GM18505 (cell line): ENCODE measurements around the gene ATP6V1G2.
"Not testable (repeated sequence)": the region's sequence is repeated elsewhere in the genome, so short reads cannot be mapped to it uniquely, and the experiment has no call there.

Experiments
- ATAC-seq: cut with Tn5 transposase; IDR thresholded peaks from one replicate; pipeline ENCODE4 v1.9.1; 2021; ENCODE audit not compliant: unreplicated experiment
- POLR2A ChIP-seq: IDR thresholded peaks from 4 replicates; pipeline ENCODE4 v1.6.1; 2011; ENCODE audit warnings: borderline replicate concordance; ENCODE audit not compliant: insufficient read depth, insufficient read length; ENCODE audit errors: extremely low read depth

The ATP6V1G2 gene

DNA sequence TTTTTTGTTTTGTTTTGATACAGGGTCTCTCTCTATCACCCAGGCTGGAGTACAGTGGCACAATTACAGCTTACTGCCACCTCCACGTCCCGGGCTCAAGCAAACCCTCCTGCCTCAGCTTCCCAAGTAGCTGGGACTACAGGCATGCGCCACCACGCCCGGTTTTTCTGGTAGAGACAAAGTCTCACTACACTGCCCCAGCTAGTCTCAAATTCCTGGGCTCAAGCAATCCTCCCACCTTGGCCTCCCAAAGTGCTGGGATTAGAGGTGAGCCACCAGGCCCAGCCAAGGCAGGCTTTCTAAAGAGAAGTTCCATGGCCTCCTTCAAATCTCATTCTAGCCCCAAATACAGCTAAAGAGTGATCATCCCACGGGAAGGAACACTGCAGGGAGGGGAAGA lies 12.4 kb downstream of the ATP6V1G2 start:
- no peak for ATAC-seq
- no peak for TF ChIP-seq POLR2A

DNA sequence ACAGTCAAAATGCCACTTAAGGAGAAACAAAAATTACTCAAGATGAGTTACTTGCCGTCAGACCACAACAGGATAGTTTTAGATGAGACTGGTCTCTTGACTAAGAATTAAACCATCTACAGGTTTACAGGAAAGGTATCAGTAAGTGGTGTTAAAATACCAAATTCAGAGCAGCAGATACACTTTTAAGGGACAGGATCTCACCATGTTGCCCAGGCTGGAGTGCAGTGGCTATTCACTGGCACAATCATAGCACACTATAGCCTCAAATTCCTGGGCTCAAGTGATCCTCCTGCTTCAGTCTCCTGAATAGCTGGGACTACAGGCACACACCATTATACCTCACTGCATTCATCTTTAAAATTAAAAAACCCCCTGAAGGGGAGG lies 13.0 kb downstream of the ATP6V1G2 start:
- ATAC-seq: no peak
- no peak for TF ChIP-seq POLR2A

DNA sequence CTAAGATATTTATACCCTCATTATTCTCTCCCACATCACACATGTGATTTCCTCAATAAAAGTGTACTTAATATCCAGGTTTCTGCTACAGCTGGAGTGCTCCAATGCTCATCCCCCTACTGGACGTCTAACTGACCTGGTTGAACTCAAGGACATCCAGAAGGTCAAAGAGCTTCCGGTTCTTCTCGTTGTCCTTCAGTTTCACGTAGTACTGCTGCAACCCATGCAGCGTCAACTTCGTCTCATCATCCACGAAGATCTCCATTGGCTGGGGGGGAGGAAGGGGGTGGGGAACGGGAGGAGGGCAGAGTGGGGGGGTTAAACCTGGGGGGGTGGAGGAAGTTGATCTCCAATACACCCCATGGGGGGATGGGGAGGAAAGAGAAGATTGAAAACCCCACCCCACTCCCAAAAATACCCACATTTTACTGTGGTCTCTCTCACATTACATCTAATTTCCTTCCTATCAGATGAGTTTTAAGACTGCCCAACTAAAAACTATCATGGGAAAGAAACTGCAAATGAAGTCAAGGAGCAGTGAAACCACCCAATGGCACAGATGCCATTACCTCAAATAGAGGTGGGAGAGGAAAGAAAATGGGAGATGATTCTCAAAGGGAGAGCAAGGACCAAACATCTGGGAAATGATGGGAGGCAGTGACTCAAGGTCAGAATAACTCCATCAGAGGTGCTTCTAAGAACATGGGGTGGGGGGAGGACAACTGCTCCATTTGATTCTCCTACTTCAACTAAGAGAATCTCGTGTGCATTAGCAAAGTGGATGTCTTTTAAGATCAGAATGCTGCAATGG lies 13.6 kb downstream of the ATP6V1G2 start:
- no peak for ATAC-seq
- TF ChIP-seq POLR2A: no peak

DNA sequence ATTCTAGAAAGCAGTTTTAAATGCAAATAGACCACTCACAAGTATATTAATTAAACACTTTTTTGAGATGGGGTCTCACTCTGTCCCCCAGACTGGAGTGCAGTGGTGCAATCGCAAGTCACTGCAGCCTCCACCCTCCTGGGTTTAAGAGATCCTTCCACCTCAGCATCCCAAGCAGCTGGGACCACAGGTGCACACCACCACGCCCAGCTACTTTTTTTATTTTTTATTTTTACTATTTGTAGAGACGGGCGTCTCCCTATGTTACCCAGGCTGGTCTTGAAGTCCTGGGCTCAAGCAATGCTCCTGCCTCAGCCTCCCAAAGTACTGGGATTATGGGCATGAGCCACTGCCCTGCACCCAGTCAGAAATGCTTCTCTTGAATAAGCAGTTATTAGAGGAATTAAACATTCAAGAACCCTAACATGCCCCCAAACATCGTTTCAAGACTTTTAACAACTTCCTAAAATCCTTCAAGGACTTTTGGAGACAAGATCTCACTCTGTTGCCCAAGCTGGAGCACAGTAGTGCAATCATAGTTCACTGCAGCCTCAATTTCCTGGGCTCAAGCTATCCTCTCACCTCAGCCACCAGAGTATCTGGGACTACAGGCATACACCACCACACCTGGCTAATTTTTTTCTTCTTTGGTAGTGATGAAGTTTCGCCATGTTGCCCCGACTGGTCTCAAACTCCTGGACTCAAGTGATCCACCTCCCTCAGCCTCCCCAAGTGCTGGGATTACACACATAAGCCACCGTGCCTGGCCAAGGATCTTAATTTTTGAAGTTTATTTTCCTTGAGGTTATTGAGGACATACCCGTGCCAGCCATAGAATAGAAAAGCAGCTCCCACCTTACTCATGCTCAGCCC lies 14.4 kb downstream of the ATP6V1G2 start:
- TF ChIP-seq POLR2A: peak; percentile 22
- no peak for ATAC-seq

DNA sequence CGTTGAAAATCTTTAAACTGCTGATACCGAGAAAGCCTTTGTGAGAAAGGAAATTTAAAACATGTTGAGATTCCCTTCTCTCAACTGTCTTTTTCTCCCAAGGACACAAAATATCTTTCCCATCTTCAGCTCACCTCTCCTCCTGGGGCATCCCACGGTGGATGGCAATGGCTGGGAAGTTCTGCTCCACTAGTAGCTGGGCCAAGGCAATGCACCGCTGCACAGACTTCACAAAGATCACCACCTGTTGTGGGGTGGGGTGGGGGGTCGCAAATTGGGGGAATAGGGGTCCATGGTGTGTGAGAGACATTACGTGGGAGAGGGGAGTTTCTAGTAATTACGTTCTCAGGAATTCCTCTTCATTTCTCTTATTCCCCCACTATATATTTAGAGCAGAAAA lies 15.2 kb downstream of the ATP6V1G2 start:
- no peak for ATAC-seq
- no peak for TF ChIP-seq POLR2A

DNA sequence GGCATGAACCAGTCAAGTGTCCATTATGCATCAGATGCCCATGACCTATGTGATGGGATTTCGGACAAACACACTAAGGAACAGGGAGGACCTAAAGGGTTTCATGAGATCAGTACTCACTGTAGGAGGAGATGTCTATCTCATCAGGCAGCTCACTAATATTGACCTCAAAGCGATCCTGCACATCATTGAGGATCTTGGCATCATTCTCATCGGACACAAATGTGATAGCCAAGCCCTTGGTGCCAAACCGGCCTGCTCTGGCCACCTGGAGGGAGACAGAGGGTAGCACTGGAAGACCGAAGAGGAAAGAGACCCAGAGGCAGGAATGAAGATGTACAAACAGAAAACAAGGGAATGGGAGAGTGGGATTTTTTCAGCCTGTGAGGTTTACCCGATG lies 15.7 kb downstream of the ATP6V1G2 start:
- no peak for TF ChIP-seq POLR2A
- no peak for ATAC-seq

DNA sequence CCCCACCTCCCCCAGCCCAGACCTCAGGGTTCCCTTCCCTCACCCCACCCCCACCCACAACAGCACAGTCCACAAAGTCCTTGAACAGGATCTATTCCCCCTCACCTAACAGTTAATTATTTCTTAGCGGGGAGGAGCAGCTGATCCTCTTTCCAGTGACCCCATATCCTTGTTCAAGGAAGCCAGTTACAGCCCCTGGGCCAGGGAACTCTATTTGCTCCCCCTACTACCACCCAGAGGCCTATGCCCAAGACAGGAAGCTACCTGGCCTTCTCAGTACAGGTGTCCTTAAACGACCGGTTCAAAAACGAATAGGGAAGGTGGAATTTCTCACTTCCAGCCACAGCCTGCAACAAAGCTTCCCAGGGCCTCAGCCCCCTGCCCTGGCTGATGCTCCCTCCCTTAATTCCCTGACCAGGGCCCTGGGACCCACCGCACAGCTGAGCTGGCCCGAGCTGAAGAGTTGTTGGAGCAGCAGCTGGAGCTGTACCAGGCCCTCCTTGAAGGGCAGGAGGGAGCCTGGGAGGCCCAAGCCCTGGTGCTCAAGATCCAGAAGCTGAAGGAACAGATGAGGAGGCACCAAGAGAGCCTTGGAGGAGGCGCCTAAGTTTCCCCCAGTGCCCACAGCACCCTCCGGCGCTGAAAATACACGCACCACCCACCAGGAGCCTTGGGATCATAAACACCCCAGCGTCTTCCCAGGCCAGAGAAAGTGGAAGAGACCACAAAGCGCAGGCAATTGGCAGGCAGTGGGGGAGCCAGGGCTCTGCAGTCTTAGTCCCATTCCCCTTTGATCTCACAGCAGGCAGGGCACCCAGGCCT lies 16.9 kb downstream of the ATP6V1G2 start:
- ATAC-seq: no peak
- peak; percentile 35 for TF ChIP-seq POLR2A

DNA sequence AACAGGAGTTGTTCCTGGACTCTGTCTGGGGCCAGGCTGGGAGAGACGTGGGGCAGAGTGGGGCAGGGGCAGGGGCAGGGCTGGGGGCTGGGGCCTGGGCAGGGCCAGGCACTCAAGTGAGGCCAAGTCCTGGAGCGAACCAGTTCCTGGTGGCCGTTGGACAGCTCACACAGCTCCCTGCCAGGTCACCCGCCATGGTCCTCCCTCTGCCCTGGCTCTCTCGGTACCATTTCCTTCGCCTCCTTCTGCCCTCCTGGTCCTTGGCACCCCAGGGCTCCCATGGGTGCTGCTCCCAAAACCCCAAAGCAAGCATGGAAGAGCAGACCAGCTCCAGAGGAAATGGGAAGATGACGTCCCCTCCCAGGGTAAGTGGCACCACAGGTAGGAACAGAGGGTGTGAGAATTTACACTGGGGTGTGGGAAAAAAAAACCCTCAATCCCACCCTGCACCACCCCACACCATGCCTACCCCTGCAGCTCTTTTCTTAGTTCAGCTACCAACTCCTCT lies 17.5 kb downstream of the ATP6V1G2 start, which contains the start of gene MCCD1:
TSS of gene MCCD1 (plus strand) at position 142 of the 508 bp plus-strand sequence. CDS start at position 195, 53 bp downstream.
- TF ChIP-seq POLR2A: no peak
- ATAC-seq: no peak

DNA sequence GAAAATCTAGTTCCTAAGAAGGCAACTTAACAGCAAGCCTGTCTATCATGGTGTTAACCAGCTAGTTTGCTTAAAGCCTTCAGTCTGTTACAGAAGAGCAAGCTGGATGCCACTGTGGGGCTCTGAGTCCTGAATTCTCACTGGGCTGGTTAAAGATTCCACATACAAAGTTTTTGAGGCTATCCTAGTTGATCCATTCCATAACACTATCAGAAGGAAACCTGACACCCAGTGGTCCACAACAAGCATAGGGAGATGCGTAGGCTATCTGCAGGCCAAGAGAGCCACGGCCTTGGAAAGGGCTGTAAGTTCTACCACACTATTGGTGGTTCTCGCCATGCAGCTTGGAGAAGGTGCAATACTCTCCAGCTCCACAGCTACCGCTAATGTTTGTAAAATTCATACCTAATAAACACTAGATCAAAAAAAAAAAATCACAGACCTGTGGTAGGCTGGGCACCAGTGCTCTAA lies 18.1 kb downstream of the ATP6V1G2 start:
- no peak for TF ChIP-seq POLR2A
- ATAC-seq: no peak

DNA sequence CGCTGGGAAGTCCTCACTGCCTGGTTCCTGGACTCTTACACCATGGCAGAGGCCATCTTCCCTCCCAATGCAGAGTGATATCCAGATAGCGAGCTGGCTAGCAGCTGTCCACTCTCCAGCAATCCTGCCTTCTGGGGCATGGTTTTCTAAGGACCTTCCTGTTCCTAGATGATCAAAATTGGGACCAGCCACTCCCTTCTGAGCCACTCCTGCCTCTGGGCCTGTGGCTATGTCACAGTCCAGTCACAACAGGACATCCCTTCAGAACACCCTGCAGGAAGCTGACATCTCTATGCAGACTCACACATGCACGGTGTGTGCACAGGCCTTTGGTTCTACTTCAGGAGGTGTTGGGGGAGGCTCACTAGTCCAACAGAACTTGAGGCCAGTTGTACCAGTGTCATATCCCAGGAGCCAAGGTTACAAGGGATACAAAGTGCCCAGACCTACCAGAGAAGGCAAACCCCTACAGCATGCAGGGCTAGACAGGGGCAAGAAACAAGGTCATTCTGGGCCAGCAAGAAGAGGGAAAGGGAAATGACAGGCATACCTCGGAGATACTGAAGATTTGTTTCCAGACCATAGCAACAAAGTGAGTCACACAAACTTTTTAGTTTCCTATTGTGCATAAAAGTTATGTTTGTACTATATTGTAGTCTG lies 20.3 kb downstream of the ATP6V1G2 start:
- ATAC-seq: no peak
- TF ChIP-seq POLR2A: no peak

DNA sequence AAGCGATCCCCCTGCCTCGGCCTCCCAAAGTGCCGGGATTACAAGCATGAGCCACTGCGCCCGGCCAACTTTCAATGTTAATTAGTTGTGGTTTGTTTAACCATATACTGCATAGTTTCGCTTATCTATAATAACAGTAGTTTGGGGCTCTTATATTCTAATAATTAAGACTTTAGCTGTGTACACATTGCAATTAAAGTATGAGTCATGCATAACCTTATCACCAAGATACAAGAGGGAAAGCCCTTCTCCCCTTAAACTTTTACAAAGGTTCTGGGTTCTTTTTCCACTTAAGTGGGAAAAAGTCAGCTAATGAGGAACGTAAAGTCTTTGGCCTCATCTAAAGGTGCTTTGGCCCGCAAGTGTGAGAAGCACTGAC lies 20.9 kb downstream of the ATP6V1G2 start:
- ATAC-seq: no peak
- TF ChIP-seq POLR2A: no peak

DNA sequence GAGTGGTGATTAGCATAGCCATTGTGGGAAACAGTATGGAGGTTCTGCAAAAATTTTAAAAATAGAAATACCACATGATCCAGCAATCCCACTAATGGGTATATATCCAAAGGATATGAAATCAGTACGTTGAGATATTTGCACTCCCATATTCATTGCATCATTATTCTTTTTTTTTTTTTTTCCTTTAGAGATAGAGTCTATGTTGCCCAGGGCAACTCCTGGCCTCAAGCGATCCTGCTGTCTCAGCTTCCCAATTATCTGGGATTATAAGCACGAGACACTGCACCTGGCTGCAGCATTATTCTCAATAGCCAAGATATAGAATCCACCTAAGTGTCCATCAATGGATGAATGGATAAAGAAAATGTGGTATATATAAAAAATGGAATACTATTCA lies 24.6 kb downstream of the ATP6V1G2 start:
- no peak for TF ChIP-seq POLR2A
- ATAC-seq: no peak

DNA sequence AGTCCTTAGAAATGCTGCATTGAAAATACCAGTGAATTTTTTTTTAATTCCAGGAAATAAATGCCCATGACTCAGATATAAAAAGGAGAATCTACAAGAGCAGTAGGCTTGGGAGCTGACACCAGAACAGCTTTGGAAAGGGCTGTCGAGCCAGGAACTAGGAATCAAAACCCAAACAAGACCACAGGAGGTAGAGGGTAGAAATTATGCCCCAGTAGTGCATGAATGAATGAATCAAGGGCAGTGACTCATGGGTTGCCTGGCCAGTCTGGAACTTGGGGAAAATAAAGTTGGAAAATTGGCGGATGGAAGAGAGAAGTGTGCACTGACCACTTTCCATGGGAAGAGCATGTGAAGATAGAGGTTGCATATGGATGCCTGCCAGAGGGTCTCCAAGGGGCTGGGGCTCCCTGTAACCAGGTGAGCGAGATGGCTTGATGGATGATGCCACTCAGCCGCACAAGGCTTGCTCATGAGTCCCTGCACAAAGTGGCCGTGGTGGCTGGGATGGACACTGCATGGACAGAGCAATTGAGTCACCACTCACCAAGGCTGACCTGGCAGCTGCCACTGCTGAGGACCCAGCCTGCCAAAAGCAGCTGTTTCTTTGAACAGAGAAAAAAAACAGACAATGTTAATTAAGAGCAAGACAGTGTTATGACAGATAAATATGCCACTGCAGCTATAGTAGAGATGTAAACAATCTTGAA lies 32.8 kb downstream of the ATP6V1G2 start:
- no peak for TF ChIP-seq POLR2A
- ATAC-seq: no peak

DNA sequence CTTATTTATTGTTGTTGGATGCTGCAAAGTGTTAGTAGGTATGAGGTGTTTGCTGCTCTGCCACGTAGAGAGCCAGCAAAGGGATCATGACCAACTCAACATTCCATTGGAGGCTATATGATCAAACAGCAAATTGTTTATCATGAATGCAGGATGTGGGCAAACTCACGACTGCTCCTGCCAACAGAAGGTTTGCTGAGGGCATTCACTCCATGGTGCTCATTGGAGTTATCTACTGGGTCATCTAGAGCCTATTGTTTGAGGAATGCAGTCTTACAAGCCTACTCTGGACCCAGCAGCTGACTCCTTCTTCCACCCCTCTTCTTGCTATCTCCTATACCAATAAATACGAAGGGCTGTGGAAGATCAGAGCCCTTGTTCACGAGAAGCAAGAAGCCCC lies 36.4 kb downstream of the ATP6V1G2 start:
- TF ChIP-seq POLR2A: no peak
- ATAC-seq: no peak

DNA sequence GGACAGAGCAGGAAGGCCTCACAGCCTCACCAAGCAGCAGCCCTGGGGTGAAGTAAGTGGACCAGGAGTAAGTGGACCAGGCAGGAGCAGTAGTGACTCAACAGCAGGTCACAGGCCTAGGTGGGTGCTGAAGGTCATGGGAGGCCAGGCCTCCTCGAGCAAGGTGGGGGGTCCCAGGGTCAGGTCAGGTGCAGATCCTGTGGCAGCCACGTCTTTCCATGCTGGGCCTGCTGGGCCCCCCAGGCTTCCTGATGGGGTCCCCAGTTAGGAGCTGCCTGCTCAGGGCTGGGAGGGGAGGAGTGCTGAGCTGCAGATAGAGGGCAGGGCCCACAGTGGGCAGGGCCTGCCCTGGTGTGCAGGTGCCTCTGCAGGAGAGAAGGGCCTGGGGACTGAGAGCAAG lies 37.4 kb downstream of the ATP6V1G2 start:
- not testable (repeated sequence) for ATAC-seq
